Peyer's patch (tissue), 4 donors: ENCODE measurements around the gene PELI2.

Experiments used
- POLR2A ChIP-seq, 2 donors: fragments of 450-650 bp; IDR thresholded peaks; one replicate each; pipeline ENCODE4 v1.5.1; 2017; ENCODE audit warnings: antibody characterized with exemption in 2 of 2, mild to moderate bottlenecking in 2 of 2, moderate library complexity in 2 of 2
- TF ChIP-seq, protein P1 (sequence below), 6 experiments: fragments of 450-650 bp in 4 of 6; fragments of 200-600 bp in 2 of 6; sonication (generic) in 1 of 6; IDR thresholded peaks; one replicate each; pipeline ENCODE4 v1.5.1; 2017 to 2019; ENCODE audit warnings: antibody characterized with exemption in 6 of 6, mild to moderate bottlenecking in 3 of 6, moderate library complexity in 1 of 6

DNA sequence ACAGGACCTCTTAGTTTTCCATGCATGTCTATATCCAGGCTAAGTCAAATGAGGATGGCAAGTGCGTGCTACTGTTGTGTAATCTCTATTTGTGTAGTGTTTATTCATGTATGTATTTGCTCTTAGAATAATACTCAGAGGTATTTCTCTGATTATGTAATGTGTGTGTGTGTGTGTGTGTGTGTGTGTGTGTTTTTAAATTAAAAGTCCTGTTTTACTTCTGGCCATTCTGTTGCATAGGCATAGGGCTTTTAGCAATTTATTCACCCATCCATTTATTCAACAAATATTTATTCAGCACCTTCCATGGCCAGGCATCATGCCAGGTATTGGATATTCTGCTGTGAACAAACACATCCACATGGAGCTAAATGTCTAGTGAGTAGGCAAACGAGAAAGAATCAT, 63.5 kb downstream of the PELI2 start:
- TF ChIP-seq, protein P1, sequence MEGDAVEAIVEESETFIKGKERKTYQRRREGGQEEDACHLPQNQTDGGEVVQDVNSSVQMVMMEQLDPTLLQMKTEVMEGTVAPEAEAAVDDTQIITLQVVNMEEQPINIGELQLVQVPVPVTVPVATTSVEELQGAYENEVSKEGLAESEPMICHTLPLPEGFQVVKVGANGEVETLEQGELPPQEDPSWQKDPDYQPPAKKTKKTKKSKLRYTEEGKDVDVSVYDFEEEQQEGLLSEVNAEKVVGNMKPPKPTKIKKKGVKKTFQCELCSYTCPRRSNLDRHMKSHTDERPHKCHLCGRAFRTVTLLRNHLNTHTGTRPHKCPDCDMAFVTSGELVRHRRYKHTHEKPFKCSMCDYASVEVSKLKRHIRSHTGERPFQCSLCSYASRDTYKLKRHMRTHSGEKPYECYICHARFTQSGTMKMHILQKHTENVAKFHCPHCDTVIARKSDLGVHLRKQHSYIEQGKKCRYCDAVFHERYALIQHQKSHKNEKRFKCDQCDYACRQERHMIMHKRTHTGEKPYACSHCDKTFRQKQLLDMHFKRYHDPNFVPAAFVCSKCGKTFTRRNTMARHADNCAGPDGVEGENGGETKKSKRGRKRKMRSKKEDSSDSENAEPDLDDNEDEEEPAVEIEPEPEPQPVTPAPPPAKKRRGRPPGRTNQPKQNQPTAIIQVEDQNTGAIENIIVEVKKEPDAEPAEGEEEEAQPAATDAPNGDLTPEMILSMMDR (IDR thresholded peaks at IDR 0.05) = no peak
- no peak for TF ChIP-seq POLR2A (IDR thresholded peaks at IDR 0.05)
